CD4-positive, alpha-beta T cell (primary cell): Measurements from ENCODE around the gene KASH5. TPM values are rescaled to one million over a fixed set of nuclear protein-coding genes. Genes with fewer than 3 reads are reported as not detected.

Experiments
- ATAC-seq: fragments of 200-7000 bp; cut with Tn5 transposase; one replicate; pipeline ENCODE4 v1.10.0; 2022; ENCODE audit warnings: mild to moderate bottlenecking; ENCODE audit not compliant: poor library complexity
- CTCF ChIA-PET: fragments of 350-600 bp; sonication (Branson Sonifier 250); formaldehyde crosslinking; loops from one replicate; lab custom pipeline; 2021; ENCODE audit warnings: antibody characterized with exemption, inconsistent platforms; lab: Charles Lee
- POLR2A ChIA-PET: fragments of 350-600 bp; sonication (Branson Sonifier 250); formaldehyde crosslinking; loops from one replicate; lab custom pipeline; 2021; ENCODE audit warnings: antibody characterized with exemption, inconsistent platforms; lab: Charles Lee
- DNase-seq, 14 experiments: peaks; one replicate each; pipeline ENCODE4 v3.0.0-alpha.2; 2013 to 2020; ENCODE audit warnings: mixed read lengths in 2 of 14
- H3K27ac ChIP-seq, 2 donors: one replicate each; pipeline versions ENCODE4 v1.5.1 to v1.7.0; 2013; ENCODE audit warnings: low read length in 2 of 2, low read depth in 1 of 2, mild to moderate bottlenecking in 1 of 2
- H3K27me3 ChIP-seq, 2 experiments: 1 replicate in 1 of 2; 2 replicates in 1 of 2; pipeline versions ENCODE4 v1.6.1 to v1.7.0; 2013; ENCODE audit warnings: low read length in 2 of 2, control low read depth in 1 of 2, mild to moderate bottlenecking in 1 of 2, moderate library complexity in 1 of 2; ENCODE audit not compliant: insufficient read depth in 2 of 2, control insufficient read depth in 1 of 2
- H3K36me3 ChIP-seq: one replicate; pipeline ENCODE4 v1.6.1; 2013; ENCODE audit warnings: low read length, control low read depth; ENCODE audit not compliant: insufficient read depth
- H3K4me1 ChIP-seq: one replicate; pipeline ENCODE4 v1.6.1; 2013; ENCODE audit warnings: low read length, control low read depth; ENCODE audit not compliant: insufficient read depth
- H3K4me3 ChIP-seq: one replicate; pipeline ENCODE4 v1.5.1; 2013; ENCODE audit warnings: mild to moderate bottlenecking, low read length, moderate library complexity
- H3K9me3 ChIP-seq, 2 experiments: 1 replicate in 1 of 2; 2 replicates in 1 of 2; pipeline versions ENCODE4 v1.6.1 to v1.7.0; 2013; ENCODE audit warnings: low read length in 2 of 2, mild to moderate bottlenecking in 2 of 2, control low read depth in 1 of 2, moderate library complexity in 1 of 2; ENCODE audit not compliant: control insufficient read depth in 1 of 2, insufficient read depth in 1 of 2
- H3K27ac Mint-ChIP-seq: one replicate; pipeline ENCODE4 v1.8.0; 2020; ENCODE audit warnings: mixed read lengths
- H3K27me3 Mint-ChIP-seq: one replicate; pipeline ENCODE4 v1.8.0; 2021; ENCODE audit warnings: mixed read lengths
- H3K36me3 Mint-ChIP-seq: one replicate; pipeline ENCODE4 v1.8.0; 2021; ENCODE audit warnings: low read depth, mixed read lengths
- H3K4me1 Mint-ChIP-seq: one replicate; pipeline ENCODE4 v1.8.0; 2021; ENCODE audit warnings: low read depth, mixed read lengths
- H3K4me3 Mint-ChIP-seq: one replicate; pipeline ENCODE4 v1.8.0; 2020; ENCODE audit warnings: mild to moderate bottlenecking, mixed read lengths
- H3K9me3 Mint-ChIP-seq: one replicate; pipeline ENCODE4 v1.8.0; 2020; ENCODE audit warnings: mixed read lengths
- intact Hi-C, 2 experiments: fragments of 100-400 bp; cut with DNase I in 1 of 2; cut with micrococcal nuclease in 1 of 2; formaldehyde crosslinking; loops; one replicate each; pipeline versions ENCODE4 v1.15.1 to v1.9.0; 2023 to 2025; cut with DNase I, micrococcal nuclease
- total RNA-seq, 174 experiments: library from RNA in 2 of 174; stranded (reverse) in 2 of 174; gene quantifications; one replicate each; pipeline ENCODE4 v1.2.3 and lab custom pipeline; 2021 to 2026
- TF ChIP-seq, protein P1 (sequence below): fragments of 200-600 bp; IDR thresholded peaks from one replicate; pipeline ENCODE4 v1.8.0; 2022; ENCODE audit warnings: antibody characterized with exemption, mild to moderate bottlenecking

Gene KASH5
- total RNA-seq, 2 experiments from 2014 or later, result not detected

DNA sequence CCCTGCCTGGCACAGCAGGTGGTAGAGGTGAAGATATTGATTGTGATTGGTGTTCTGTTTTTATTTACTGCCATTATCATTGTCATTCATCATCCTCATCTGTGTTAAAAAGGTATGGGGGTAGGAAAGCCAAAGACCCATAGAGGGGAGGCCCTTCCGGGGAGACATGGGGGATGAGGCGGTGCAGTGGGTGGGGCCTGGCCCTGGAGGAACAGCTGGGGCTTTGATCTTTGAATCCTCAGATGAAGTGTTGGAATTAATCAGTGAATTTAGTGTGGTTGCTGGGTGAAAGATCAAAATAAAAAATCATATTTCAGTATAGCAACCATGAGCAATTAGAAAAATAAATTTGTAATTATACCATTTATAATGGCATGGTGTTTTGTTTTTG, 27.8 kb downstream of the KASH5 start:
- peaks cover 33% of the 10 kb centered on the region for H3K4me1 Mint-ChIP-seq
- peaks cover 29% of the 10 kb centered on the region for H3K27me3 Mint-ChIP-seq
- no peaks in the 10 kb centered on the region for H3K9me3 Mint-ChIP-seq
- POLR2A ChIA-PET, result no interaction called here
- no peak overlapping the region for H3K4me3 Mint-ChIP-seq
- intact Hi-C loops, result no loop called here
- Histone ChIP-seq H3K27me3 (peaks cover 20 to 29% of the 10 kb centered on the region in 2 experiments), H3K4me3 (no peak overlapping the region), H3K4me1 (peaks cover 20% of the 10 kb centered on the region), H3K27ac (no peak overlapping the region), H3K36me3 (no peaks in the 10 kb centered on the region), H3K9me3 (peaks cover 0 to under 1% of the 10 kb centered on the region in 2 experiments)
- H3K27ac Mint-ChIP-seq, result no peak overlapping the region
- ATAC-seq (no peak), DNase-seq (no peak)
- TF ChIP-seq, protein P1, sequence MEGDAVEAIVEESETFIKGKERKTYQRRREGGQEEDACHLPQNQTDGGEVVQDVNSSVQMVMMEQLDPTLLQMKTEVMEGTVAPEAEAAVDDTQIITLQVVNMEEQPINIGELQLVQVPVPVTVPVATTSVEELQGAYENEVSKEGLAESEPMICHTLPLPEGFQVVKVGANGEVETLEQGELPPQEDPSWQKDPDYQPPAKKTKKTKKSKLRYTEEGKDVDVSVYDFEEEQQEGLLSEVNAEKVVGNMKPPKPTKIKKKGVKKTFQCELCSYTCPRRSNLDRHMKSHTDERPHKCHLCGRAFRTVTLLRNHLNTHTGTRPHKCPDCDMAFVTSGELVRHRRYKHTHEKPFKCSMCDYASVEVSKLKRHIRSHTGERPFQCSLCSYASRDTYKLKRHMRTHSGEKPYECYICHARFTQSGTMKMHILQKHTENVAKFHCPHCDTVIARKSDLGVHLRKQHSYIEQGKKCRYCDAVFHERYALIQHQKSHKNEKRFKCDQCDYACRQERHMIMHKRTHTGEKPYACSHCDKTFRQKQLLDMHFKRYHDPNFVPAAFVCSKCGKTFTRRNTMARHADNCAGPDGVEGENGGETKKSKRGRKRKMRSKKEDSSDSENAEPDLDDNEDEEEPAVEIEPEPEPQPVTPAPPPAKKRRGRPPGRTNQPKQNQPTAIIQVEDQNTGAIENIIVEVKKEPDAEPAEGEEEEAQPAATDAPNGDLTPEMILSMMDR, result no peak
- no peaks in the 10 kb centered on the region for H3K36me3 Mint-ChIP-seq
- CTCF ChIA-PET, result no interaction called here

DNA sequence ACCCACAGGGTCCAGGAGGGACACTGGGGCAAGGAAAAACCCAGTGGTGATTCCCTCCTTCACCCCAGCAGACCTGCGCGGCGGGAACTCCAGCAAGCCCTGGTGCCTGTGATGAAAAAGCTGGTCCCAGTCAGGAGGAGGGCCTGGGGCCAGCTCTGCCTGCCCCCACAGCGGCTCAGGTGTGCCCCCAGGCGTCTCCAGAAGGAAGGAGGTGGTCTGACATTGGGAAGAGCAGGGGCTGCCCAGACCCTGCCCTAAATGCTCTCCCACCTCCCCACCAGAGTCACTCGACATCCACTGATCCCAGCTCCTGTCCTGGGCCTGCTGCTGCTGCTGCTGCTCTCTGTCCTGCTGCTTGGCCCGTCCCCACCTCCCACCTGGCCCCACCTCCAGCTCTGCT, 29.0 kb downstream of the KASH5 start:
- Histone ChIP-seq H3K4me1 (peaks cover 19% of the 10 kb centered on the region), H3K9me3 (peaks cover 0 to 5% of the 10 kb centered on the region in 2 experiments), H3K36me3 (no peaks in the 10 kb centered on the region), H3K27me3 (peaks cover 32 to 41% of the 10 kb centered on the region in 2 experiments), H3K27ac (no peak overlapping the region), H3K4me3 (no peak overlapping the region)
- TF ChIP-seq, protein P1, result no peak
- ChIA-PET CTCF (no interaction called here), POLR2A (no interaction called here)
- ATAC-seq, result no peak
- Mint-ChIP-seq H3K36me3 (no peaks in the 10 kb centered on the region), H3K27me3 (peaks cover 42% of the 10 kb centered on the region), H3K4me3 (no peak overlapping the region), H3K27ac (no peak overlapping the region), H3K4me1 (peaks cover 33% of the 10 kb centered on the region), H3K9me3 (no peaks in the 10 kb centered on the region)
- intact Hi-C loops, result no loop called here
- no peak for DNase-seq

DNA sequence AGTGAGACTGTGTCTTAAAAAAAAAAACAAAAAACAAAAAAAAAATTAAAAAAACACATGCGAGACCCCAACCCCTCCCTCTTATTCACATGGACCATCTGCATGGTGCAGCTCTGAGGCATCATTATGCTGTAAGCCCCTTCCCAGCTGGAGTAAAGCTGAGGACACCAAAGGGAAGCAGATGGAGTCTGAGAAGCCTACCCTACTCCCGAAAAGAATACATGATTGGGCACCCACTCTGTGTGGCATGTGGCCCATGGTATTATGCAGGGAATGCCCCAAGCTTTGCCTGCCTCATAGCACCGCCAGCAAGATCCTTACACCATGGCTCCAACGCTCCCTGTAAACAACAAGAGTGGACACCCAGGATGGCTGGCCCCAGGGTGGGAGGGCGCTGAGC, 30.5 kb downstream of the KASH5 start:
- Histone ChIP-seq H3K9me3 (peaks cover 0 to 12% of the 10 kb centered on the region in 2 experiments), H3K27ac (no peak overlapping the region), H3K4me1 (peaks cover 26% of the 10 kb centered on the region), H3K4me3 (no peak overlapping the region), H3K27me3 (peaks cover 44 to 55% of the 10 kb centered on the region in 2 experiments), H3K36me3 (no peaks in the 10 kb centered on the region)
- Mint-ChIP-seq H3K9me3 (no peaks in the 10 kb centered on the region), H3K4me1 (peaks cover 38% of the 10 kb centered on the region), H3K36me3 (no peaks in the 10 kb centered on the region), H3K27ac (no peak overlapping the region), H3K27me3 (peaks cover 53% of the 10 kb centered on the region), H3K4me3 (no peak overlapping the region)
- no peak for DNase-seq
- ChIA-PET POLR2A (interaction anchor here (4.2 kb wide), 1 partner anchor 8 kb away, joined by 20 read pairs; no protein-coding TSS in a partner anchor), CTCF (no interaction called here)
- no peak for ATAC-seq
- TF ChIP-seq, protein P1, result no peak
- intact Hi-C loops, result no loop called here
